Breast epithelium (tissue), 3 donors: ENCODE results near the gene OTUB2.

Source experiments
- CTCF ChIP-seq, 3 donors: fragments of 450-650 bp; IDR thresholded peaks; one replicate each; pipeline ENCODE4 v1.5.1; 2016 to 2017; ENCODE audit warnings: antibody characterized with exemption in 3 of 3, mild to moderate bottlenecking in 3 of 3, moderate library complexity in 3 of 3
- POLR2A ChIP-seq: fragments of 450-650 bp; IDR thresholded peaks from one replicate; pipeline ENCODE4 v1.6.1; 2016; ENCODE audit warnings: antibody characterized with exemption, mild to moderate bottlenecking, moderate library complexity

- TF ChIP-seq CTCF (IDR thresholded peaks at IDR 0.05) (no peak), POLR2A (no peak)
Measured at GRCh38 chr14:94021416-94022157, 4.6 kb upstream of the OTUB2 start.
